Measurements from ENCODE around the gene MGAT5. TPM values are rescaled to one million over a fixed set of nuclear protein-coding genes. Genes with fewer than 3 reads are reported as not detected.

MGAT5 gene
- total and polyA plus RNA-seq, 4 donors, result 6.1 to 49.7 (median 22.1) TPM

GRCh38 chr2:134445116-134445515, 191.2 kb downstream of the MGAT5 start:
- ATAC-seq (ENCODE audit: low FRiP score) (no peak), DNase-seq (no peak)
- Histone ChIP-seq H3K27me3 (ENCODE audit: control insufficient read depth in 1 of 2, insufficient read depth in 2 of 2, low read length in 1 of 2) (no peaks in the 10 kb centered on the region), H3K9me3 (ENCODE audit: control insufficient read depth, low read length) (no peaks in the 10 kb centered on the region), H3K4me1 (ENCODE audit: control insufficient read depth in 1 of 2, insufficient read depth in 2 of 2, low read length in 2 of 2) (no peaks in the 10 kb centered on the region), H3K4me3 (ENCODE audit: low read length in 2 of 2) (no peak overlapping the region), H3K27ac (ENCODE audit: low read depth in 1 of 2, low read length in 2 of 2) (no peak overlapping the region), H3K36me3 (ENCODE audit: control insufficient read depth in 1 of 2, insufficient read depth in 2 of 2, low read length in 1 of 2) (no peaks in the 10 kb centered on the region)
- 97 to 100% methylated on average over 4 of the region's 4 CpGs for WGBS, 2 donors
- intact Hi-C loops (cut with DNase I), result no loop called here

DNA sequence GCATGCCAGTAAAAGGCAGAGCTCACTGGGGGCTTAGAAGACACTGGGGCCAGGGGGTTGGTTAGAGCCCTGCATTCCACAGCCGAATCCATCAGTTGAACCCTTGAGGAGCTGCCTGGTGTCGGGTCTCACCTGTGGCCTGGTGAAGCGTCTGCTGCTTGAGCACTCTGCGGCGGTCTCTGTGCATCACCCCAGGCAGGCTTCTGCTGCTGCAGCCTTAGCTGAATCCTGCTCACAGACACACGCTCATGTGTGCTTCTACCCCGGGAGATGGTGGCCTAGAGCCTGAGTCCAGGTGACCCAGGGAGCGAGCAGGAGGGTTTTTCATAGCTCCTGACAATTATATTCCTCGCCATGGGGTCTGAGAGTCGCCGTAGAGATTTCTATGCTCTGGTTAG, 192.1 kb downstream of the MGAT5 start:
- intact Hi-C loops (cut with DNase I), result no loop called here
- DNase-seq (no peak), ATAC-seq (ENCODE audit: low FRiP score) (no peak)
- no peak overlapping the region for H3K27ac ChIP-seq (ENCODE audit: low read depth in 1 of 2, low read length in 2 of 2)
- 91% methylated on average over 11 of the region's 11 CpGs for WGBS, 2 donors
- no peaks in the 10 kb centered on the region for H3K4me1 ChIP-seq (ENCODE audit: control insufficient read depth in 1 of 2, insufficient read depth in 2 of 2, low read length in 2 of 2)
- no peaks in the 10 kb centered on the region for H3K27me3 ChIP-seq (ENCODE audit: control insufficient read depth in 1 of 2, insufficient read depth in 2 of 2, low read length in 1 of 2)
- no peaks in the 10 kb centered on the region for H3K36me3 ChIP-seq (ENCODE audit: control insufficient read depth in 1 of 2, insufficient read depth in 2 of 2, low read length in 1 of 2)
- H3K4me3 ChIP-seq (ENCODE audit: low read length in 2 of 2), result no peak overlapping the region
- H3K9me3 ChIP-seq (ENCODE audit: control insufficient read depth, low read length), result no peaks in the 10 kb centered on the region

- Histone ChIP-seq H3K4me3 (ENCODE audit: low read length in 2 of 2) (no peak overlapping the region), H3K9me3 (ENCODE audit: control insufficient read depth, low read length) (no peaks in the 10 kb centered on the region), H3K4me1 (ENCODE audit: control insufficient read depth in 1 of 2, insufficient read depth in 2 of 2, low read length in 2 of 2) (no peaks in the 10 kb centered on the region), H3K27me3 (ENCODE audit: control insufficient read depth in 1 of 2, insufficient read depth in 2 of 2, low read length in 1 of 2) (no peaks in the 10 kb centered on the region), H3K36me3 (ENCODE audit: control insufficient read depth in 1 of 2, insufficient read depth in 2 of 2, low read length in 1 of 2) (no peaks in the 10 kb centered on the region), H3K27ac (ENCODE audit: low read depth in 1 of 2, low read length in 2 of 2) (no peak overlapping the region)
- intact Hi-C loops (cut with DNase I), result no loop called here
- WGBS, 2 donors, result 77 to 91% methylated on average over 8 of the region's 8 CpGs
- no peak for DNase-seq
- no peak for ATAC-seq (ENCODE audit: low FRiP score)
These were observed 192.6 kb downstream of the MGAT5 start for GRCh38 chr2:134446383-134447017.

DNA sequence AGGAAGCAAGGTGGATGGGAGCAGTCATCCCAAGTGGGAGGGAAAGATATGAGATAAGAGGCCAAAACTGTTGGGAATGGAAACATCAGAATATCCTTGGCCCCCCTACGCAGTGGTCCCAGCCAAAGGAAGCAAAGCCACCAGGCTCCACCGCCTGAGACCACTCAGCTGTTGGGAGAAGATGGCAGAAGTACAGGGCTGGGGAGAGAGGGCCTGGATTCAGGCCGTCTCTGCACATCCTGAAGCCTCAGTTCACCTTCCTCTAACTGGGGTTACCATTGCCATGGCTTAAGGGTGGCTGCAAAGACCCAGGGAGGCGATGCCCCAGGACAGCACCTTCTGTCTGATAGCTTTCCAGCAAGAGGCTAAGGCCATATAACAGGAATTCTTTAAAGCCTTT, 193.8 kb downstream of the MGAT5 start:
- Histone ChIP-seq H3K27me3 (ENCODE audit: control insufficient read depth in 1 of 2, insufficient read depth in 2 of 2, low read length in 1 of 2) (no peaks in the 10 kb centered on the region), H3K27ac (ENCODE audit: low read depth in 1 of 2, low read length in 2 of 2) (no peak overlapping the region), H3K36me3 (ENCODE audit: control insufficient read depth in 1 of 2, insufficient read depth in 2 of 2, low read length in 1 of 2) (no peaks in the 10 kb centered on the region), H3K4me1 (ENCODE audit: control insufficient read depth in 1 of 2, insufficient read depth in 2 of 2, low read length in 2 of 2) (no peaks in the 10 kb centered on the region), H3K9me3 (ENCODE audit: control insufficient read depth, low read length) (no peaks in the 10 kb centered on the region), H3K4me3 (ENCODE audit: low read length in 2 of 2) (no peak overlapping the region)
- WGBS, 2 donors, result 89 to 91% methylated on average over 4 of the region's 4 CpGs
- intact Hi-C loops (cut with DNase I), result no loop called here
- DNase-seq, result no peak
- ATAC-seq (ENCODE audit: low FRiP score), result no peak

GRCh38 chr2:134448650-134449049, 194.8 kb downstream of the MGAT5 start:
- no peaks in the 10 kb centered on the region for H3K9me3 ChIP-seq (ENCODE audit: control insufficient read depth, low read length)
- WGBS, 2 donors, result 90 to 91% methylated on average over 6 of the region's 6 CpGs
- intact Hi-C loops (cut with DNase I), result no loop called here
- ATAC-seq (ENCODE audit: low FRiP score) (no peak), DNase-seq (no peak)
- H3K4me1 ChIP-seq (ENCODE audit: control insufficient read depth in 1 of 2, insufficient read depth in 2 of 2, low read length in 2 of 2), result no peaks in the 10 kb centered on the region
- H3K36me3 ChIP-seq (ENCODE audit: control insufficient read depth in 1 of 2, insufficient read depth in 2 of 2, low read length in 1 of 2), result no peaks in the 10 kb centered on the region
- H3K27me3 ChIP-seq (ENCODE audit: control insufficient read depth in 1 of 2, insufficient read depth in 2 of 2, low read length in 1 of 2), result no peaks in the 10 kb centered on the region
- H3K27ac ChIP-seq (ENCODE audit: low read depth in 1 of 2, low read length in 2 of 2), result no peak overlapping the region
- no peak overlapping the region for H3K4me3 ChIP-seq (ENCODE audit: low read length in 2 of 2)

GRCh38 chr2:134449157-134449556, 195.3 kb downstream of the MGAT5 start:
- H3K36me3 ChIP-seq (ENCODE audit: control insufficient read depth in 1 of 2, insufficient read depth in 2 of 2, low read length in 1 of 2), result no peaks in the 10 kb centered on the region
- DNase-seq, result no peak
- no peak overlapping the region for H3K27ac ChIP-seq (ENCODE audit: low read depth in 1 of 2, low read length in 2 of 2)
- intact Hi-C loops (cut with DNase I), result no loop called here
- ATAC-seq (ENCODE audit: low FRiP score), result no peak
- WGBS, 2 donors, result 76 to 78% methylated on average over 7 of the region's 7 CpGs
- no peak overlapping the region for H3K4me3 ChIP-seq (ENCODE audit: low read length in 2 of 2)
- H3K4me1 ChIP-seq (ENCODE audit: control insufficient read depth in 1 of 2, insufficient read depth in 2 of 2, low read length in 2 of 2), result no peaks in the 10 kb centered on the region
- no peaks in the 10 kb centered on the region for H3K27me3 ChIP-seq (ENCODE audit: control insufficient read depth in 1 of 2, insufficient read depth in 2 of 2, low read length in 1 of 2)
- H3K9me3 ChIP-seq (ENCODE audit: control insufficient read depth, low read length), result no peaks in the 10 kb centered on the region

DNA sequence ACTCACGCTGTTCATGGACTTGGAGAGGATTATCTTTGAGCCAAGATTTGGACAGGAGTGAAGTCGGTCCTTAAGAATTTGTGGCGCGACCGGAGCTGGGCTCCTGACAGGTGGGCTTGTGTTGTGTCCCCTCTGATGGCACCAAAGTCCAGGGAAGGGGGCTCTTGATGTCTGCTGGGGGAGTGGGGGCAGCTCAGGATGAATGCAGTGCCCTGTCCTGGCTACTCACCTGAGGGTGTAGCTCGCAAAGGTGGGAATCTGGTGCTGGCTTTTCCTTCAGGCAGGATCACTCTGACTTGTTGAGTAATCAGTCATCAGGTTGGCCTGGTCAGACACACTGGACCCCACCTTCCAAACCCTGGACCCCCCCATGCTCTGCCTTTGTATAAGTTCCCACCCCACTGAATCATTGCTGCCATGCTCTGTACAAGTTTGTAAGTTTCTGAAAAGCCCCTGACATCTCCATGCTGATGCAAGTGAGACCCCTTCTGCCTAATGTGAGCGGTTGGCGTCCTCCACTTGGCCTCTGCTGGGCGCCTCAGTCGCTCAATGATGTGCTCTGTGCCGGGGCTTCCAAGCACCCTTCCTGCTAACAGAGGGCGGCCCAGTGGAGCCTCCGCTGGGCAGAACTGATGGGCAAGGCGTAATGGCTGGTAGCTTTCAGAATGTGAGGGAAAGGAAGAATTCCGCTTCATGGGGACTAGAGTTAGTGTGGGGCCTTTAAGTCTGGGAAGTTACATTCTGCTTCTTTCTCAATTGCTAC, 196.1 kb downstream of the MGAT5 start:
- no peak for DNase-seq
- Histone ChIP-seq H3K9me3 (ENCODE audit: control insufficient read depth, low read length) (no peaks in the 10 kb centered on the region), H3K4me1 (ENCODE audit: control insufficient read depth in 1 of 2, insufficient read depth in 2 of 2, low read length in 2 of 2) (no peaks in the 10 kb centered on the region), H3K27ac (ENCODE audit: low read depth in 1 of 2, low read length in 2 of 2) (no peak overlapping the region), H3K36me3 (ENCODE audit: control insufficient read depth in 1 of 2, insufficient read depth in 2 of 2, low read length in 1 of 2) (no peaks in the 10 kb centered on the region), H3K4me3 (ENCODE audit: low read length in 2 of 2) (no peak overlapping the region), H3K27me3 (ENCODE audit: control insufficient read depth in 1 of 2, insufficient read depth in 2 of 2, low read length in 1 of 2) (no peaks in the 10 kb centered on the region)
- intact Hi-C loops (cut with DNase I), result loop anchor here in 1 of 2 donors (10.0 kb wide), 1 partner anchor 455 kb away; no protein-coding TSS in a partner anchor
- ATAC-seq (ENCODE audit: low FRiP score), result no peak
- WGBS, 2 donors, result 96% methylated on average over 15 of the region's 15 CpGs

- DNase-seq, result no peak
- Histone ChIP-seq H3K27me3 (ENCODE audit: control insufficient read depth in 1 of 2, insufficient read depth in 2 of 2, low read length in 1 of 2) (no peaks in the 10 kb centered on the region), H3K36me3 (ENCODE audit: control insufficient read depth in 1 of 2, insufficient read depth in 2 of 2, low read length in 1 of 2) (no peaks in the 10 kb centered on the region), H3K4me1 (ENCODE audit: control insufficient read depth in 1 of 2, insufficient read depth in 2 of 2, low read length in 2 of 2) (no peaks in the 10 kb centered on the region), H3K9me3 (ENCODE audit: control insufficient read depth, low read length) (no peaks in the 10 kb centered on the region), H3K4me3 (ENCODE audit: low read length in 2 of 2) (no peak overlapping the region), H3K27ac (ENCODE audit: low read depth in 1 of 2, low read length in 2 of 2) (no peak overlapping the region)
- no peak for ATAC-seq (ENCODE audit: low FRiP score)
- intact Hi-C loops (cut with DNase I), result loop anchor here in 1 of 2 donors (10.0 kb wide), 1 partner anchor 454 kb away; no protein-coding TSS in a partner anchor
- 43 to 47% methylated on average over 2 of the region's 2 CpGs for WGBS, 2 donors
These were observed 197.4 kb downstream of the MGAT5 start for GRCh38 chr2:134451347-134451630.
